A673 (cell line): ENCODE results near the gene PROSER3. TPM values are rescaled to one million over a fixed set of nuclear protein-coding genes. Genes with fewer than 3 reads are reported as not detected.

Experiments
- BruUV-seq: library from RNA; stranded (reverse); fragments of 400-500 nt; replicated peaks from 2 replicates; lab custom pipeline; 2021; lab: Mats Ljungman, UMichigan
- CTCF ChIA-PET: fragments of 300-600 bp; sonication (Branson Sonifier 250); formaldehyde crosslinking; loops from one replicate; lab custom pipeline; 2022; ENCODE audit warnings: antibody characterized with exemption; lab: Charles Lee
- POLR2A ChIA-PET: fragments of 300-600 bp; sonication (Branson Sonifier 250); formaldehyde crosslinking; loops from one replicate; lab custom pipeline; 2022; ENCODE audit warnings: antibody characterized with exemption; ENCODE audit not compliant: low non-redundant PET; lab: Charles Lee
- DNase-seq: peaks from one replicate; pipeline ENCODE4 v3.0.0-alpha.2; 2015; ENCODE audit warnings: low spot score
- H3K27ac ChIP-seq: fragments of 200-600 bp; sonication (generic); 2 replicates; pipeline ENCODE4 v1.5.1; 2016; ENCODE audit warnings: mixed run types, low read depth, mild to moderate bottlenecking, mixed read lengths, antibody characterized with exemption, low read length; ENCODE audit not compliant: poor library complexity, severe bottlenecking
- H3K27me3 ChIP-seq: fragments of 200-600 bp; sonication (generic); replicated peaks from 2 replicates; pipeline ENCODE4 v1.6.1; 2017; ENCODE audit warnings: mixed run types, low read depth, mild to moderate bottlenecking, mixed read lengths, antibody characterized with exemption, low read length; ENCODE audit not compliant: insufficient read depth, poor library complexity
- H3K36me3 ChIP-seq: fragments of 200-600 bp; sonication (generic); 2 replicates; pipeline ENCODE4 v1.6.1; 2016; ENCODE audit warnings: mixed run types, mild to moderate bottlenecking, mixed read lengths, antibody characterized with exemption, low read length; ENCODE audit not compliant: insufficient read depth, poor library complexity, severe bottlenecking
- H3K4me1 ChIP-seq: fragments of 200-600 bp; sonication (generic); 2 replicates; pipeline ENCODE4 v1.6.1; 2017; ENCODE audit warnings: mixed run types, mild to moderate bottlenecking, mixed read lengths, antibody characterized with exemption, low read length; ENCODE audit not compliant: insufficient read depth, poor library complexity, severe bottlenecking
- H3K4me3 ChIP-seq: fragments of 200-600 bp; sonication (generic); 2 replicates; pipeline ENCODE4 v1.5.1; 2016; ENCODE audit warnings: low read depth, mixed run types, mild to moderate bottlenecking, mixed read lengths, low read length; ENCODE audit not compliant: poor library complexity, severe bottlenecking
- H3K9me3 ChIP-seq: fragments of 200-600 bp; sonication (generic); 2 replicates; pipeline ENCODE4 v1.6.1; 2016; ENCODE audit warnings: mixed run types, low read depth, mild to moderate bottlenecking, mixed read lengths, antibody characterized with exemption, low read length; ENCODE audit not compliant: poor library complexity, severe bottlenecking
- CTCF ChIP-seq: fragments of 300-800, 200-600 bp; sonication (generic); conservative IDR thresholded peaks from 2 replicates; pipeline ENCODE4 v1.5.1; 2017; ENCODE audit warnings: low read depth, mild to moderate bottlenecking, antibody characterized with exemption, low read length, moderate library complexity, mixed read lengths
- EZH2 ChIP-seq: fragments of 200-600 bp; sonication (generic); IDR thresholded peaks from 2 replicates; pipeline ENCODE4 v1.6.1; 2017; ENCODE audit warnings: borderline replicate concordance, low read depth, mild to moderate bottlenecking, mixed read lengths, antibody characterized with exemption, low read length; ENCODE audit not compliant: poor library complexity, severe bottlenecking
- intact Hi-C: fragments of 100-400 bp; cut with micrococcal nuclease; formaldehyde crosslinking; loops from one replicate; pipeline ENCODE4 v1.10.0; 2022; ENCODE audit not compliant: unreplicated experiment
- total RNA-seq: library from RNA; stranded (reverse); gene quantifications from 2 replicates; pipeline ENCODE4 v1.2.3, GENCODE V29; 2021

The PROSER3 gene
- total RNA-seq, 1 experiment from 2014 or later, result 38.4 TPM

- no TSS peak for BruUV-seq
Observed at GRCh38 chr19:35776102-35776788, 18.3 kb downstream of the PROSER3 start.

GRCh38 chr19:35777086-35777841 is 19.3 kb downstream of the PROSER3 start:
- no peak overlapping the region for H3K4me3 ChIP-seq
- peaks cover 13% of the 10 kb centered on the region for H3K4me1 ChIP-seq
- peaks cover 22% of the 10 kb centered on the region for H3K36me3 ChIP-seq
- DNase-seq, result no peak
- intact Hi-C loops, result no loop called here
- BruUV-seq, result no TSS peak
- no peaks in the 10 kb centered on the region for H3K9me3 ChIP-seq
- no peaks in the 10 kb centered on the region for H3K27me3 ChIP-seq
- H3K27ac ChIP-seq, result no peak overlapping the region
- ChIA-PET CTCF (no interaction called here), POLR2A (no interaction called here)
- TF ChIP-seq CTCF, result no peak
- no peak for TF ChIP-seq EZH2

More at GRCh38 chr19:35776102-35776788, 18.3 kb downstream of the PROSER3 start:
- no peaks in the 10 kb centered on the region for H3K9me3 ChIP-seq
- no peak for DNase-seq
- H3K27me3 ChIP-seq, result no peaks in the 10 kb centered on the region
- H3K4me1 ChIP-seq, result peaks cover 13% of the 10 kb centered on the region
- TF ChIP-seq EZH2, result no peak
- TF ChIP-seq CTCF, result no peak
- peaks cover 19% of the 10 kb centered on the region for H3K36me3 ChIP-seq
- peak overlapping the region; percentile 81 for H3K4me3 ChIP-seq
- peak overlapping the region; percentile 37 for H3K27ac ChIP-seq
- POLR2A ChIA-PET, result no interaction called here
- intact Hi-C loops, result no loop called here
- CTCF ChIA-PET, result no interaction called here

- Histone ChIP-seq H3K27ac (no peak overlapping the region), H3K36me3 (peaks cover 28% of the 10 kb centered on the region), H3K9me3 (no peaks in the 10 kb centered on the region), H3K4me3 (no peak overlapping the region), H3K4me1 (peaks cover 13% of the 10 kb centered on the region), H3K27me3 (no peaks in the 10 kb centered on the region)
- no TSS peak for BruUV-seq
- DNase-seq, result no peak
- ChIA-PET POLR2A (no interaction called here), CTCF (interaction anchor here (0.6 kb wide), 1 partner anchor 444 kb away, joined by 5 read pairs; no protein-coding TSS in a partner anchor)
- TF ChIP-seq EZH2 (no peak), CTCF (no peak)
- intact Hi-C loops, result no loop called here
Observed at GRCh38 chr19:35777961-35778360, 20.0 kb downstream of the PROSER3 start.
